SK-N-SH treated with all-trans-retinoic acid at 6 μM for 48 hours (cell line): ENCODE data around the gene TSEN54.

Experiments used
- ATAC-seq: fragments of 200-7000 bp; cut with Tn5 transposase; 3 replicates; pipeline ENCODE4 v1.9.1; 2020; ENCODE audit warnings: mild to moderate bottlenecking, moderate library complexity
- ARNTL ChIP-seq: fragments of 450-650 bp; formaldehyde crosslinking; IDR thresholded peaks from 2 replicates; pipeline ENCODE4 v1.5.0; 2020; ENCODE audit warnings: low read depth, mild to moderate bottlenecking, moderate library complexity, borderline replicate concordance
- BACH2 ChIP-seq: fragments of 250-450 bp; sonication (Bioruptor Pico); IDR thresholded peaks from 2 replicates; pipeline ENCODE4 v1.9.0; 2021; ENCODE audit warnings: mild to moderate bottlenecking, borderline replicate concordance
- CSDC2 ChIP-seq: fragments of 250-450 bp; sonication (Bioruptor Pico); IDR thresholded peaks from 2 replicates; pipeline ENCODE4 v1.5.0; 2020; ENCODE audit warnings: mild to moderate bottlenecking, moderate library complexity
- ESRRG ChIP-seq: fragments of 250-450 bp; sonication (Bioruptor Pico); IDR thresholded peaks from 2 replicates; pipeline ENCODE4 v1.6.1; 2021; ENCODE audit warnings: mild to moderate bottlenecking
- GLIS3 ChIP-seq: fragments of 250-450 bp; sonication (Bioruptor Pico); IDR thresholded peaks from 2 replicates; pipeline ENCODE4 v1.5.0; 2020; ENCODE audit warnings: mild to moderate bottlenecking, moderate library complexity
- ISL1 ChIP-seq: fragments of 250-450 bp; sonication (Bioruptor Pico); IDR thresholded peaks from 2 replicates; pipeline ENCODE4 v2.1.2; 2022; ENCODE audit warnings: mild to moderate bottlenecking, moderate library complexity
- OSR1 ChIP-seq: fragments of 250-450 bp; sonication (Bioruptor Pico); IDR thresholded peaks from 2 replicates; pipeline ENCODE4 v1.8.0; 2022; ENCODE audit warnings: moderate library complexity, mild to moderate bottlenecking, inconsistent platforms
- SNAI2 ChIP-seq: fragments of 250-450 bp; sonication (Bioruptor Pico); IDR thresholded peaks from 2 replicates; pipeline ENCODE4 v1.5.0; 2020; ENCODE audit warnings: mild to moderate bottlenecking, moderate library complexity
- TCF4 ChIP-seq: fragments of 250-450 bp; sonication (Bioruptor Pico); IDR thresholded peaks from 2 replicates; pipeline ENCODE4 v1.8.0; 2021; ENCODE audit warnings: mild to moderate bottlenecking, moderate library complexity, borderline replicate concordance
- TOX ChIP-seq: fragments of 250-450 bp; sonication (Bioruptor Pico); IDR thresholded peaks from 2 replicates; pipeline ENCODE4 v1.8.0; 2021; ENCODE audit warnings: mild to moderate bottlenecking, moderate library complexity, borderline replicate concordance
- ZC3H10 ChIP-seq: fragments of 250-450 bp; sonication (Bioruptor Pico); IDR thresholded peaks from 2 replicates; pipeline ENCODE4 v1.5.1; 2021; ENCODE audit warnings: mild to moderate bottlenecking, moderate library complexity
- ZFP3 ChIP-seq: fragments of 250-450 bp; sonication (Bioruptor Pico); IDR thresholded peaks from 2 replicates; pipeline ENCODE4 v1.5.0; 2020; ENCODE audit warnings: mild to moderate bottlenecking, moderate library complexity
- ZFP30 ChIP-seq: fragments of 450-650 bp; formaldehyde crosslinking; IDR thresholded peaks from 2 replicates; pipeline ENCODE4 v1.5.0; 2022; ENCODE audit warnings: mild to moderate bottlenecking, moderate library complexity
- ZNF565 ChIP-seq: fragments of 450-650 bp; formaldehyde crosslinking; conservative IDR thresholded peaks from 2 replicates; pipeline ENCODE4 v1.5.0; 2020; ENCODE audit warnings: low read depth, mild to moderate bottlenecking, moderate library complexity
- ZNF70 ChIP-seq: fragments of 450-650 bp; formaldehyde crosslinking; IDR thresholded peaks from 2 replicates; pipeline ENCODE4 v1.5.0; 2020; ENCODE audit warnings: mild to moderate bottlenecking, moderate library complexity
- ZNF8 ChIP-seq: fragments of 450-650 bp; formaldehyde crosslinking; IDR thresholded peaks from 2 replicates; pipeline ENCODE4 v1.5.0; 2020; ENCODE audit warnings: mild to moderate bottlenecking, moderate library complexity
- TF ChIP-seq, protein P1 (sequence below): fragments of 250-450 bp; sonication (Bioruptor Pico); IDR thresholded peaks from 2 replicates; pipeline ENCODE4 v1.8.0; 2021; ENCODE audit warnings: low read depth, mild to moderate bottlenecking, moderate library complexity, borderline replicate concordance
- TF ChIP-seq, protein P2 (sequence below): fragments of 250-450 bp; sonication (Bioruptor Pico); IDR thresholded peaks from 2 replicates; pipeline ENCODE4 v1.5.1; 2021; ENCODE audit warnings: mild to moderate bottlenecking, moderate library complexity
- TF ChIP-seq, protein P3 (sequence below): fragments of 250-450 bp; sonication (Bioruptor Pico); IDR thresholded peaks from 2 replicates; pipeline ENCODE4 v1.5.0; 2020; ENCODE audit warnings: mild to moderate bottlenecking, moderate library complexity
- TF ChIP-seq, protein P4 (sequence below): fragments of 250-450 bp; sonication (Bioruptor Pico); IDR thresholded peaks from 2 replicates; pipeline ENCODE4 v1.8.0; 2020; ENCODE audit warnings: mild to moderate bottlenecking, moderate library complexity, borderline replicate concordance
- TF ChIP-seq, protein P5 (sequence below): fragments of 250-450 bp; sonication (Bioruptor Pico); IDR thresholded peaks from 2 replicates; pipeline ENCODE4 v1.5.1; 2020; ENCODE audit warnings: low read depth, mild to moderate bottlenecking, moderate library complexity

The TSEN54 gene

DNA sequence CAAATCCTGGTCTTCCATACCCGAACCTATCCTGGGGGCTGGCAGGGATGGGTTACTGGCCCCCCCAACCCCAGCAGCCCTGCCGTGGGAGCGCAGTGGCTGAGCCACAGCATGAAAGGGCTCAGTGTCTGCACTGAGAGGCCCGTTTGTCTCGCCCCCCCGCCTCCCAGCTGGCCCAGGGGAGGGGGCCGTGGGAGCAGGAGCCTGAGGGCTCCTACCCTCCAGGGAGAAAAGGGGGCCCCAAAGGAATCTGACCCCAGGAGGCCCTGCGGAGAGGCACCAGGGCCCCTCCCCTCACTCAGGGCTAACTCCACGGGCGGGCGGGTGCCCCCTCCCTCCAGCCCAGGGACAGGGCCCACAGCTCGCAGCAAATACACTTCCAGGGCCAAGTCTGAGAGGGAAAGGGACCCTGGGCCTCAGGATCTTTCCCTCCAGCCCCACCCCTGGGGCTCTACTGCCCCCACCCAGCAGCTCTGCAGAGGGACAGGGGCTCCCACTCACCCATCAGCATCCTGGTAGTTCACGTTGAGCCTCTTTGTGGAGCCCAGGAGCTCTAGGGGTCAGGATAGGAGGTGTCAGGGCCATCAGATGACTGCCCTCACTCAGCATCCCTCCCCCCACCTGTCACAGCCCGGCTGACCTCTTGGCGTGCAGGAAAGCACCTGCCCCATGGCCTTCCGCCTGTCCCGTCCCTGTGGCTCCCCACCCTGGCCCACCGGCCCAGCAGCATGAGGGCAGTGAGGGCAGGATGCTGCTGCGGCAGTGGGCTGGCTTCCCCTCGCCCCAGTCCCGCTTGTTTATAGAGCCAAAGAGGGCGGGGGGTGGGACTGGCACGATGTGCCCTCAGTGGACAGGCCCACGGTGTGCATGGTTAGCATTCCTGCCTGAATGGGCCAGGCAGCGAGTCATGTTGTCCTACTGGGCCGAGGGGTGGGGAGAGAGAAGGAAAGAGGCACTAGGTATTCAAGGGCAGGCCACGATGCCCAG, 8.3 kb upstream of the TSEN54 start:
- TF ChIP-seq, protein P1, sequence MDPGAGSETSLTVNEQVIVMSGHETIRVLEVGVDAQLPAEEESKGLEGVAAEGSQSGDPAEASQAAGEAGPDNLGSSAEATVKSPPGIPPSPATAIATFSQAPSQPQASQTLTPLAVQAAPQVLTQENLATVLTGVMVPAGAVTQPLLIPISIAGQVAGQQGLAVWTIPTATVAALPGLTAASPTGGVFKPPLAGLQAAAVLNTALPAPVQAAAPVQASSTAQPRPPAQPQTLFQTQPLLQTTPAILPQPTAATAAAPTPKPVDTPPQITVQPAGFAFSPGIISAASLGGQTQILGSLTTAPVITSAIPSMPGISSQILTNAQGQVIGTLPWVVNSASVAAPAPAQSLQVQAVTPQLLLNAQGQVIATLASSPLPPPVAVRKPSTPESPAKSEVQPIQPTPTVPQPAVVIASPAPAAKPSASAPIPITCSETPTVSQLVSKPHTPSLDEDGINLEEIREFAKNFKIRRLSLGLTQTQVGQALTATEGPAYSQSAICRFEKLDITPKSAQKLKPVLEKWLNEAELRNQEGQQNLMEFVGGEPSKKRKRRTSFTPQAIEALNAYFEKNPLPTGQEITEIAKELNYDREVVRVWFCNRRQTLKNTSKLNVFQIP (CRISPR knock-in tag), result no peak
- TF ChIP-seq ZC3H10, result no peak
- no peak for TF ChIP-seq TOX (CRISPR knock-in tag)
- TF ChIP-seq, protein P2, sequence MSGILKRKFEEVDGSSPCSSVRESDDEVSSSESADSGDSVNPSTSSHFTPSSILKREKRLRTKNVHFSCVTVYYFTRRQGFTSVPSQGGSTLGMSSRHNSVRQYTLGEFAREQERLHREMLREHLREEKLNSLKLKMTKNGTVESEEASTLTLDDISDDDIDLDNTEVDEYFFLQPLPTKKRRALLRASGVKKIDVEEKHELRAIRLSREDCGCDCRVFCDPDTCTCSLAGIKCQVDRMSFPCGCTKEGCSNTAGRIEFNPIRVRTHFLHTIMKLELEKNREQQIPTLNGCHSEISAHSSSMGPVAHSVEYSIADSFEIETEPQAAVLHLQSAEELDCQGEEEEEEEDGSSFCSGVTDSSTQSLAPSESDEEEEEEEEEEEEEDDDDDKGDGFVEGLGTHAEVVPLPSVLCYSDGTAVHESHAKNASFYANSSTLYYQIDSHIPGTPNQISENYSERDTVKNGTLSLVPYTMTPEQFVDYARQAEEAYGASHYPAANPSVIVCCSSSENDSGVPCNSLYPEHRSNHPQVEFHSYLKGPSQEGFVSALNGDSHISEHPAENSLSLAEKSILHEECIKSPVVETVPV, result no peak
- TF ChIP-seq OSR1 (CRISPR knock-in tag), result no peak
- TF ChIP-seq, protein P3, sequence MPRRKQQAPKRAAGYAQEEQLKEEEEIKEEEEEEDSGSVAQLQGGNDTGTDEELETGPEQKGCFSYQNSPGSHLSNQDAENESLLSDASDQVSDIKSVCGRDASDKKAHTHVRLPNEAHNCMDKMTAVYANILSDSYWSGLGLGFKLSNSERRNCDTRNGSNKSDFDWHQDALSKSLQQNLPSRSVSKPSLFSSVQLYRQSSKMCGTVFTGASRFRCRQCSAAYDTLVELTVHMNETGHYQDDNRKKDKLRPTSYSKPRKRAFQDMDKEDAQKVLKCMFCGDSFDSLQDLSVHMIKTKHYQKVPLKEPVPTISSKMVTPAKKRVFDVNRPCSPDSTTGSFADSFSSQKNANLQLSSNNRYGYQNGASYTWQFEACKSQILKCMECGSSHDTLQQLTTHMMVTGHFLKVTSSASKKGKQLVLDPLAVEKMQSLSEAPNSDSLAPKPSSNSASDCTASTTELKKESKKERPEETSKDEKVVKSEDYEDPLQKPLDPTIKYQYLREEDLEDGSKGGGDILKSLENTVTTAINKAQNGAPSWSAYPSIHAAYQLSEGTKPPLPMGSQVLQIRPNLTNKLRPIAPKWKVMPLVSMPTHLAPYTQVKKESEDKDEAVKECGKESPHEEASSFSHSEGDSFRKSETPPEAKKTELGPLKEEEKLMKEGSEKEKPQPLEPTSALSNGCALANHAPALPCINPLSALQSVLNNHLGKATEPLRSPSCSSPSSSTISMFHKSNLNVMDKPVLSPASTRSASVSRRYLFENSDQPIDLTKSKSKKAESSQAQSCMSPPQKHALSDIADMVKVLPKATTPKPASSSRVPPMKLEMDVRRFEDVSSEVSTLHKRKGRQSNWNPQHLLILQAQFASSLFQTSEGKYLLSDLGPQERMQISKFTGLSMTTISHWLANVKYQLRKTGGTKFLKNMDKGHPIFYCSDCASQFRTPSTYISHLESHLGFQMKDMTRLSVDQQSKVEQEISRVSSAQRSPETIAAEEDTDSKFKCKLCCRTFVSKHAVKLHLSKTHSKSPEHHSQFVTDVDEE (CRISPR knock-in tag), result no peak
- no peak for TF ChIP-seq TCF4
- TF ChIP-seq CSDC2, result no peak

DNA sequence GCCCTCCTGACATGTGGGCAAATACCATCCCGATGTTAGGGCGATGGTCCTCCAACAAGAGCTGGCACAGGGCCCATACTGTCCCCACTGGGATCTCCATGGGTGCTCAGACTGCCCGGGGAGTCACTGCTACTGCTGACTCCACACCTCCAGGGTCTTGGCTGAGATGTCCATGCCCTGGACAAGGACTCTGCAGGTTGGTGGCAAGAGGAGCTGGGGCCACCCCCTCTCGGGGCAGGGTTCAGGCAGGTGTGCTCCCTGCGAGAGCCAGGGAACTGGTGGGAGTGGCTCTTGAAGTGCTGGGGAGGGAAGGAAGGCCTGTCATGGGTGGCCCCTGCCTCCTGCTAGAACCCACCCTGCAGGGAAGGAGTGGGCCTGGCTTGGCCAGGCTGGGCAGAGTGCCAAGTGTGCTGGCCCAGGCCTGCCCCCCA, 7.4 kb upstream of the TSEN54 start:
- TF ChIP-seq ARNTL (CRISPR knock-in tag) (no peak), TCF4 (no peak), ZNF565 (CRISPR knock-in tag) (no peak), BACH2 (CRISPR knock-in tag) (no peak), ZNF8 (CRISPR knock-in tag) (no peak), ZNF70 (no peak), ZFP3 (CRISPR knock-in tag) (no peak)
- TF ChIP-seq, protein P2, result no peak
- ATAC-seq, result no peak

More for the DNA sequence above, 8.3 kb upstream of the TSEN54 start:
- peak; percentile 2; the same call in 1 of the 3 replicates for ATAC-seq

DNA sequence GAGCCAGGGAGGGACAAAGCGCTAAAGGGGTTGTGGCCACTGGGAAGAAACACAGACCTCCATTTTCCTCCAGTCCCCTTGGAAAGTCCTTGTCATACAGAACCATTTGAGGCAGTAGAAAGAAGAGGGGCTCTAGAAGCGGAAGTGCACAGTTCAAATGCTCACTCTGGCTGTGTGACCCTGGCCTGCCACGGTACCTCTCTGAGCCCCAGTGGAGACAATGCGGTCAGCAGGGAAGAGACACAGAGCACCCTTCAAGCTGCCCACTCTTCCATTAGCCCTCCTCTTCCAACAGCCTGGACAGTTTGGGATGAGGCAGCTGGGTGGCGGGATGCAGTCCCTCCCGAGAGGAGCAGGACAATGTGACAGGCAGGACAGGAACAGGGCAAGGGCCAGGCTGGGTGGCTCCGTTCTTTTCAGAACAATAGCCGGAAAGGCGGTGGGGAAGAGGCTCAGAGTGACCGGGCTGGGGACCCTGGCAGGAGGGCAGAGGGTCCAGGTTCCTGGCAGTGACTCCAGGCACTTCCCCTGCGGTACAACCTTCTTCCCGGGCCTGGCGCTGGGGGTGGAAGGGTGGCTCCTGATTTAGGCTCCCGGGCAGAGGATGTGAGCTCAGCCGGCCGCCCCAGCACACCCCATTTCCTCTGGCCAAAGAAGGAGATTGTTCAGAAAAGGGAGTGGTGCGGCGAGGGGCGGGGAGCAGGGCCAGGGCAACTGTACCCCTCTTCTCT, 6.6 kb upstream of the TSEN54 start:
- ATAC-seq, result no peak
- TF ChIP-seq OSR1 (CRISPR knock-in tag) (no peak), ZNF8 (CRISPR knock-in tag) (no peak), SNAI2 (CRISPR knock-in tag) (no peak), ISL1 (CRISPR knock-in tag) (no peak), BACH2 (CRISPR knock-in tag) (no peak), GLIS3 (no peak), ZNF70 (no peak), ZFP30 (CRISPR knock-in tag) (no peak), CSDC2 (no peak), ZNF565 (CRISPR knock-in tag) (no peak), ESRRG (no peak), ZFP3 (CRISPR knock-in tag) (no peak)
- TF ChIP-seq, protein P4, sequence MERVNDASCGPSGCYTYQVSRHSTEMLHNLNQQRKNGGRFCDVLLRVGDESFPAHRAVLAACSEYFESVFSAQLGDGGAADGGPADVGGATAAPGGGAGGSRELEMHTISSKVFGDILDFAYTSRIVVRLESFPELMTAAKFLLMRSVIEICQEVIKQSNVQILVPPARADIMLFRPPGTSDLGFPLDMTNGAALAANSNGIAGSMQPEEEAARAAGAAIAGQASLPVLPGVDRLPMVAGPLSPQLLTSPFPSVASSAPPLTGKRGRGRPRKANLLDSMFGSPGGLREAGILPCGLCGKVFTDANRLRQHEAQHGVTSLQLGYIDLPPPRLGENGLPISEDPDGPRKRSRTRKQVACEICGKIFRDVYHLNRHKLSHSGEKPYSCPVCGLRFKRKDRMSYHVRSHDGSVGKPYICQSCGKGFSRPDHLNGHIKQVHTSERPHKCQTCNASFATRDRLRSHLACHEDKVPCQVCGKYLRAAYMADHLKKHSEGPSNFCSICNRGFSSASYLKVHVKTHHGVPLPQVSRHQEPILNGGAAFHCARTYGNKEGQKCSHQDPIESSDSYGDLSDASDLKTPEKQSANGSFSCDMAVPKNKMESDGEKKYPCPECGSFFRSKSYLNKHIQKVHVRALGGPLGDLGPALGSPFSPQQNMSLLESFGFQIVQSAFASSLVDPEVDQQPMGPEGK, result no peak
- TF ChIP-seq, protein P1 (CRISPR knock-in tag), result no peak
- TF ChIP-seq, protein P5, sequence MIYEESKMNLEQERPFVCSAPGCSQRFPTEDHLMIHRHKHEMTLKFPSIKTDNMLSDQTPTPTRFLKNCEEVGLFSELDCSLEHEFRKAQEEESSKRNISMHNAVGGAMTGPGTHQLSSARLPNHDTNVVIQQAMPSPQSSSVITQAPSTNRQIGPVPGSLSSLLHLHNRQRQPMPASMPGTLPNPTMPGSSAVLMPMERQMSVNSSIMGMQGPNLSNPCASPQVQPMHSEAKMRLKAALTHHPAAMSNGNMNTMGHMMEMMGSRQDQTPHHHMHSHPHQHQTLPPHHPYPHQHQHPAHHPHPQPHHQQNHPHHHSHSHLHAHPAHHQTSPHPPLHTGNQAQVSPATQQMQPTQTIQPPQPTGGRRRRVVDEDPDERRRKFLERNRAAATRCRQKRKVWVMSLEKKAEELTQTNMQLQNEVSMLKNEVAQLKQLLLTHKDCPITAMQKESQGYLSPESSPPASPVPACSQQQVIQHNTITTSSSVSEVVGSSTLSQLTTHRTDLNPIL (CRISPR knock-in tag), result no peak
- TF ChIP-seq, protein P2, result no peak
